Tibial artery (tissue), 4 donors: ENCODE results near the gene SLC2A9.

Source experiments
- DNase-seq, 2 donors: peaks; one replicate each; pipeline ENCODE4 v3.0.0-alpha.2; 2019
- H3K27ac ChIP-seq, 2 donors: fragments of 200-600 bp; sonication (generic) in 1 of 2; 1 replicate in 1 of 2; 2 replicates in 1 of 2; pipeline ENCODE4 v1.5.1; 2018 to 2019; ENCODE audit warnings: mild to moderate bottlenecking in 1 of 2
- H3K27me3 ChIP-seq, 2 donors: fragments of 200-600 bp; sonication (generic) in 1 of 2; one replicate each; pipeline versions ENCODE4 v1.5.1 to v1.6.0; 2016 to 2019
- H3K36me3 ChIP-seq, 3 donors: fragments of 200-600 bp; sonication (generic) in 2 of 3; one replicate each; pipeline ENCODE4 v1.5.1; 2016 to 2019; ENCODE audit warnings: mild to moderate bottlenecking in 2 of 3
- H3K4me1 ChIP-seq, 4 donors: fragments of 200-600 bp; sonication (generic) in 2 of 4; 1 replicate in 3 of 4; 2 replicates in 1 of 4; pipeline ENCODE4 v1.5.1; 2016 to 2019
- H3K4me3 ChIP-seq, 2 donors: fragments of 200-600 bp; sonication (generic) in 1 of 2; 1 replicate in 1 of 2; 2 replicates in 1 of 2; pipeline ENCODE4 v1.5.1; 2018 to 2019; ENCODE audit warnings: mild to moderate bottlenecking in 2 of 2
- H3K9me3 ChIP-seq, 3 donors: fragments of 200-600 bp; sonication (generic) in 1 of 3; one replicate each; pipeline ENCODE4 v1.5.1; 2016 to 2019
- intact Hi-C: fragments of 100-400 bp; cut with DNase I; formaldehyde crosslinking; loops from one replicate; pipeline ENCODE4 v1.15.0; 2023; ENCODE audit warnings: low total_unique reads
- TF ChIP-seq, protein P1 (sequence below), 2 experiments: fragments of 200-600 bp in 1 of 2; fragments of 450-650 bp in 1 of 2; IDR thresholded peaks; one replicate each; pipeline ENCODE4 v1.5.1; 2017 to 2019; ENCODE audit warnings: antibody characterized with exemption in 2 of 2, mild to moderate bottlenecking in 1 of 2, moderate library complexity in 1 of 2

Gene SLC2A9

DNA sequence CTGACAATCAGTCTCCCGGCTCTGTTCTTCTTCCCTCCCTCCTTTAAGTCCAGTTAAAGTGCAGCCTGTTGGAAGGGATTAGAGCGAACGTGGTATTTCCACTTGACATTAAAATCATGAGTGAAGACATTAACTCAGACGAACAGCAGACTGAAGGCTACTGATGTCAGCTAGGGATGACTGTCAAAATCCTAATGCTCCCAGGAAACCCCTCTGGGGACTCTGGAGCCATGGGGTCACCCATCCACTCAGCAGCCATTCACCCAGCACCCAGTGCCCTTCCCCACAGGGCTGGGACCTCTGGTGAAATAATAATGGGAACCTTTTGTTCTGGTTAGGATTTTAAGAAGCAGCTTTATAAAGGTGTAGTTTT lies 126.0 kb downstream of the SLC2A9 start:
- Histone ChIP-seq H3K4me3 (no peak overlapping the region), H3K4me1 (peaks cover 0 to 15% (median 1%) of the 10 kb centered on the region in 4 donors), H3K27me3 (peaks cover 0 to 3% of the 10 kb centered on the region in 2 donors), H3K27ac (no peak overlapping the region), H3K36me3 (no peaks in the 10 kb centered on the region), H3K9me3 (no peaks in the 10 kb centered on the region)
- no peak for DNase-seq
- TF ChIP-seq, protein P1, sequence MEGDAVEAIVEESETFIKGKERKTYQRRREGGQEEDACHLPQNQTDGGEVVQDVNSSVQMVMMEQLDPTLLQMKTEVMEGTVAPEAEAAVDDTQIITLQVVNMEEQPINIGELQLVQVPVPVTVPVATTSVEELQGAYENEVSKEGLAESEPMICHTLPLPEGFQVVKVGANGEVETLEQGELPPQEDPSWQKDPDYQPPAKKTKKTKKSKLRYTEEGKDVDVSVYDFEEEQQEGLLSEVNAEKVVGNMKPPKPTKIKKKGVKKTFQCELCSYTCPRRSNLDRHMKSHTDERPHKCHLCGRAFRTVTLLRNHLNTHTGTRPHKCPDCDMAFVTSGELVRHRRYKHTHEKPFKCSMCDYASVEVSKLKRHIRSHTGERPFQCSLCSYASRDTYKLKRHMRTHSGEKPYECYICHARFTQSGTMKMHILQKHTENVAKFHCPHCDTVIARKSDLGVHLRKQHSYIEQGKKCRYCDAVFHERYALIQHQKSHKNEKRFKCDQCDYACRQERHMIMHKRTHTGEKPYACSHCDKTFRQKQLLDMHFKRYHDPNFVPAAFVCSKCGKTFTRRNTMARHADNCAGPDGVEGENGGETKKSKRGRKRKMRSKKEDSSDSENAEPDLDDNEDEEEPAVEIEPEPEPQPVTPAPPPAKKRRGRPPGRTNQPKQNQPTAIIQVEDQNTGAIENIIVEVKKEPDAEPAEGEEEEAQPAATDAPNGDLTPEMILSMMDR (IDR thresholded peaks at IDR 0.05), result no peak
- intact Hi-C loops, result no loop called here

- Histone ChIP-seq H3K4me1 (peaks cover 0 to 10% (median 0%) of the 10 kb centered on the region in 4 donors), H3K27me3 (peaks cover 0 to 3% of the 10 kb centered on the region in 2 donors), H3K9me3 (no peaks in the 10 kb centered on the region), H3K4me3 (no peak overlapping the region), H3K27ac (no peak overlapping the region), H3K36me3 (no peaks in the 10 kb centered on the region)
- DNase-seq, result no peak
- intact Hi-C loops, result no loop called here
- TF ChIP-seq, protein P1 (IDR thresholded peaks at IDR 0.05), result no peak
These were observed 126.5 kb downstream of the SLC2A9 start for GRCh38 chr4:9894644-9895332.

GRCh38 chr4:9893329-9894108 lies 127.8 kb downstream of the SLC2A9 start:
- DNase-seq, result no peak
- peaks cover 0 to 3% of the 10 kb centered on the region in 2 donors for H3K27me3 ChIP-seq
- no peak overlapping the region for H3K4me3 ChIP-seq
- no peaks in the 10 kb centered on the region for H3K9me3 ChIP-seq
- intact Hi-C loops, result no loop called here
- H3K36me3 ChIP-seq, result no peaks in the 10 kb centered on the region
- no peaks in the 10 kb centered on the region for H3K4me1 ChIP-seq
- no peak overlapping the region for H3K27ac ChIP-seq
- TF ChIP-seq, protein P1 (IDR thresholded peaks at IDR 0.05), result no peak

- DNase-seq, result no peak
- H3K4me1 ChIP-seq, result no peaks in the 10 kb centered on the region
- TF ChIP-seq, protein P1 (IDR thresholded peaks at IDR 0.05), result no peak
- H3K27ac ChIP-seq, result no peak overlapping the region
- no peaks in the 10 kb centered on the region for H3K9me3 ChIP-seq
- intact Hi-C loops, result no loop called here
- no peaks in the 10 kb centered on the region for H3K36me3 ChIP-seq
- H3K27me3 ChIP-seq, result peaks cover 0 to 3% of the 10 kb centered on the region in 2 donors
- no peak overlapping the region for H3K4me3 ChIP-seq
These were observed 129.6 kb downstream of the SLC2A9 start for GRCh38 chr4:9891740-9892139.

DNA sequence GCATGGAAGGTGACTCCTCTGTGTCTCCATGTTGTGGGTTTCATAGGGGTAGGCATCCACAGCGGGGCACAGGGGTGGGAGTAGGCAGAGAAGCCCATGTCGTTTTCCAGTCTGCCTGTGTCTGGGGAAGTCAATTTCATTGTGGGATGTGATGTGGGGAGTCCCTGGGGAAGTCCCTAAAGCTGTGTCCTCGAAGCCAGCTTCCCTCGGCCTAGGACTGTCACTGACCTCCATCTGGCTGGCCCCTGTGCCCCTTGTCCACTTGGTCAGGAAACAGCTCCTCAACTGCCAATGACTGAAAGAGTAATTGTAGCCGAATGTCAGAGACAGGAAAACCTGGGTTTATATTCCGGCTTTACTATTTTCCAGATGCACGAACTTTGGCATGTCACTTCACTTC lies 130.2 kb downstream of the SLC2A9 start:
- DNase-seq, result no peak
- H3K36me3 ChIP-seq, result no peaks in the 10 kb centered on the region
- H3K9me3 ChIP-seq, result no peaks in the 10 kb centered on the region
- H3K27ac ChIP-seq, result no peak overlapping the region
- TF ChIP-seq, protein P1 (IDR thresholded peaks at IDR 0.05), result no peak
- intact Hi-C loops, result no loop called here
- no peak overlapping the region for H3K4me3 ChIP-seq
- peaks cover 0 to 3% of the 10 kb centered on the region in 2 donors for H3K27me3 ChIP-seq
- no peaks in the 10 kb centered on the region for H3K4me1 ChIP-seq
